B cell (primary cell): Measurements from ENCODE around the gene CTDSPL. TPM values are rescaled to one million over a fixed set of nuclear protein-coding genes. Genes with fewer than 3 reads are reported as not detected.
A peak's percentile ranks its signal among the peaks of the same experiment; 100 is the strongest.

Source experiments
- ATAC-seq: fragments of 200-7000 bp; cut with Tn5 transposase; one replicate; pipeline ENCODE4 v1.10.0; 2021; ENCODE audit warnings: low read depth, mild to moderate bottlenecking, moderate number of reproducible peaks, moderate library complexity
- CTCF ChIA-PET: fragments of 350-600 bp; sonication (Branson Sonifier 250); formaldehyde crosslinking; loops from one replicate; lab custom pipeline; 2021; ENCODE audit warnings: antibody characterized with exemption, inconsistent platforms; lab: Charles Lee
- POLR2A ChIA-PET: fragments of 350-600 bp; sonication (Branson Sonifier 250); formaldehyde crosslinking; loops from one replicate; lab custom pipeline; 2021; ENCODE audit warnings: antibody characterized with exemption; lab: Charles Lee
- DNase-seq: peaks from one replicate; pipeline ENCODE4 v3.0.0; 2013
- H2AFZ ChIP-seq: 2 replicates; pipeline ENCODE4 v1.6.1; 2012; ENCODE audit warnings: mild to moderate bottlenecking, low read depth, low read length; ENCODE audit not compliant: insufficient read depth, poor library complexity, severe bottlenecking
- H3K27ac ChIP-seq, 2 donors: 1 replicate in 1 of 2; 2 replicates in 1 of 2; pipeline ENCODE4 v1.5.1; 2012 to 2013; ENCODE audit warnings: low read length in 2 of 2, mild to moderate bottlenecking in 2 of 2, moderate library complexity in 1 of 2
- H3K27me3 ChIP-seq, 4 experiments: fragments of 200-600 bp in 1 of 4; sonication (generic) in 1 of 4; replicated peaks in 1 of 4; 1 replicate in 2 of 4; 2 replicates in 2 of 4; pipeline versions ENCODE4 v1.6.1 to v1.7.0; 2013 to 2016; ENCODE audit warnings: low read length in 3 of 4, mild to moderate bottlenecking in 2 of 4, mixed read lengths in 1 of 4, moderate library complexity in 1 of 4; ENCODE audit not compliant: insufficient read depth in 4 of 4, control insufficient read depth in 3 of 4; ENCODE audit errors: control extremely low read depth in 1 of 4
- H3K36me3 ChIP-seq, 2 experiments: replicated peaks in 1 of 2; 1 replicate in 1 of 2; 2 replicates in 1 of 2; pipeline versions ENCODE4 v1.6.1 to v1.7.1; 2013; ENCODE audit warnings: low read length in 1 of 2; ENCODE audit not compliant: insufficient read depth in 2 of 2, control insufficient read depth in 1 of 2; ENCODE audit errors: control extremely low read depth in 1 of 2, extremely low read depth in 1 of 2
- H3K4me1 ChIP-seq, 2 donors: fragments of 200-600 bp in 1 of 2; sonication (generic) in 1 of 2; 1 replicate in 1 of 2; 2 replicates in 1 of 2; pipeline versions ENCODE4 v1.5.1 to v1.6.1; 2013 to 2017; ENCODE audit warnings: low read length in 2 of 2; ENCODE audit not compliant: control insufficient read depth in 2 of 2, insufficient read depth in 2 of 2
- H3K4me2 ChIP-seq: replicated peaks from 2 replicates; pipeline ENCODE3; 2012; ENCODE audit warnings: mild to moderate bottlenecking, low read depth, low read length; ENCODE audit not compliant: poor library complexity, severe bottlenecking
- H3K4me3 ChIP-seq, 5 experiments: fragments of 200-600 bp in 1 of 5; sonication (generic) in 1 of 5; 1 replicate in 3 of 5; 2 replicates in 2 of 5; pipeline versions ENCODE4 v1.5.1 to v1.7.0; 2011 to 2016; ENCODE audit warnings: low read length in 4 of 5, mild to moderate bottlenecking in 4 of 5, low read depth in 2 of 5, control low read depth in 1 of 5, moderate library complexity in 1 of 5; ENCODE audit not compliant: insufficient read depth in 1 of 5; ENCODE audit errors: control extremely low read depth in 1 of 5, extremely low read depth in 1 of 5
- H3K79me2 ChIP-seq: fragments of 200-600 bp; sonication (generic); one replicate; pipeline ENCODE4 v1.6.0; 2016; ENCODE audit warnings: low read length; ENCODE audit not compliant: control insufficient read depth, insufficient read depth
- H3K9ac ChIP-seq: fragments of 200-600 bp; sonication (generic); 2 replicates; pipeline ENCODE4 v1.6.1; 2017; ENCODE audit warnings: mild to moderate bottlenecking, low read length, moderate library complexity
- H3K9me3 ChIP-seq, 3 donors: one replicate each; pipeline versions ENCODE4 v1.6.1 to v1.7.1; 2013; ENCODE audit warnings: low read length in 2 of 3; ENCODE audit not compliant: control insufficient read depth in 2 of 3, insufficient read depth in 1 of 3; ENCODE audit errors: control extremely low read depth in 1 of 3
- H4K20me1 ChIP-seq: 2 replicates; pipeline ENCODE4 v1.6.0; 2012; ENCODE audit warnings: mild to moderate bottlenecking, low read length; ENCODE audit not compliant: insufficient read depth, control insufficient read depth, poor library complexity, severe bottlenecking
- H3K27ac Mint-ChIP-seq: one replicate; pipeline ENCODE4 v1.8.0; 2021; ENCODE audit warnings: mixed read lengths
- H3K27me3 Mint-ChIP-seq: one replicate; pipeline ENCODE4 v1.8.0; 2021; ENCODE audit warnings: mixed read lengths
- H3K4me1 Mint-ChIP-seq: one replicate; pipeline ENCODE4 v1.8.0; 2021; ENCODE audit warnings: mixed read lengths
- H3K4me3 Mint-ChIP-seq: one replicate; pipeline ENCODE4 v1.8.0; 2021; ENCODE audit warnings: mixed read lengths
- H3K9me3 Mint-ChIP-seq: one replicate; pipeline ENCODE4 v1.8.0; 2022; ENCODE audit warnings: mixed read lengths; ENCODE audit not compliant: insufficient read depth
- EZH2 ChIP-seq: IDR thresholded peaks from 2 replicates; pipeline ENCODE4 v1.6.1; 2012; ENCODE audit warnings: borderline replicate concordance, low read depth, mild to moderate bottlenecking, moderate library complexity, low read length; ENCODE audit not compliant: insufficient read depth, poor library complexity, severe bottlenecking
- WGBS: methylation state at CpG from one replicate; pipeline ENCODE4 v1.1.5; 2013; ENCODE audit warnings: missing lambda C conversion rate; ENCODE audit not compliant: insufficient coverage; 5-methylcytosine and 5-hydroxymethylcytosine counted together
- intact Hi-C: fragments of 100-400 bp; cut with micrococcal nuclease; formaldehyde crosslinking; loops from one replicate; pipeline ENCODE4 v1.10.0; 2022
- polyA plus RNA-seq: library from polyadenylated mRNA; depleted of rRNA; stranded (reverse); fragments of >200 nt; gene quantifications from 2 replicates; pipeline ENCODE4 v1.2.3, GENCODE V29; 2012
- total RNA-seq, 2 donors: library from RNA; stranded (reverse); fragments of 120-200 nt in 1 of 2; gene quantifications; 1 replicate in 1 of 2; 2 replicates in 1 of 2; pipeline versions ENCODE4 v1.2.3 to v1.2.4, GENCODE V29; 2013 to 2022
- TF ChIP-seq, protein P1 (sequence below): fragments of 200-600 bp; IDR thresholded peaks from one replicate; pipeline ENCODE4 v1.8.0; 2022; ENCODE audit warnings: antibody characterized with exemption, mild to moderate bottlenecking

The CTDSPL gene
- total and polyA plus RNA-seq, 2 donors (not counting 1 experiment from before 2014, with no cell fraction given) = not detected

DNA sequence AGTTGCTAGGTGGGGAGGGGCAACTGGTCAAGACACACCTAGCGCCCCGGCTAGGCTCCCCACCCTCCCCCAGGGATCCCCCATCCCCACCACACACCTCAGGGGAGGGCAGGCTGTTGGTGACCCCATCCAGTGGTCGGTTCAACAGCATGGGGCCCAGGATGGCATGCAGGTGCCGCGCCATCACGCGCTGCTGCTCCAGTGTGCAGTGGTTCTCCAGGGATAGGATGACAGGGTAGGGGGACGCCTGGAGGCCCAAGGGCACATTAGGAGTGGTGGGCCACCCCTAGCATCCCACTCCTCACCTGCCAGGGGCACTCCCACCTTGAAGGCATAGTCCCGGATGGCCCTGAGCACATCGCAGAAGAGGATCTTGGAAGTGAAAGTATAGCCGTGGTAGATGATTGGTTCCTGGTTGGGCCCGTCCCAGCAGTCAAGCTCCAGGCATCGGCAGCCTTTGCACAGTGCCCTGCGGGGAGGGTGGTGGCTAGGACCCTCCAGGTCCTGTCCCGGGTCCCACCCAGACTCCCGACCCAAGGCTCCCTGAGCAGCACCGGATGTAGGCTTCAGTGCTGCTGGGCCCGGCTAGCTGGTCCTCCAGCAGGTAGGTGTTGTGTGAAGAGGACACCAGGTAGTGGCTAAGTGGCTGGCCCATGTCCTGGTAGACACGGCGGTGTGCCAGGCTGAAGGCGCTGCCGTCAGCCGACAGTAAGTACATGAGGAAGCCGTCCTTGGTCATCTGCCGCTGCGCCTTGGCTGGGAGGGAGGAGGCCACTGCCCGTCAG, 148.3 kb downstream of the CTDSPL start:
- intact Hi-C loops = no loop called here
- H3K27me3 ChIP-seq = no peaks in the 10 kb centered on the region
- no peak overlapping the region for H3K27ac Mint-ChIP-seq
- ATAC-seq (no peak), DNase-seq (no peak)
- H3K27me3 Mint-ChIP-seq = no peaks in the 10 kb centered on the region
- H3K9ac ChIP-seq = no peak overlapping the region
- H3K4me1 Mint-ChIP-seq = no peaks in the 10 kb centered on the region
- H3K9me3 Mint-ChIP-seq = peaks cover 1% of the 10 kb centered on the region
- no peak overlapping the region for H2AFZ ChIP-seq
- H3K79me2 ChIP-seq = no peaks in the 10 kb centered on the region
- H3K27ac ChIP-seq = no peak overlapping the region
- ChIA-PET CTCF (no interaction called here), POLR2A (no interaction called here)
- H3K4me1 ChIP-seq = no peaks in the 10 kb centered on the region
- TF ChIP-seq, protein P1, sequence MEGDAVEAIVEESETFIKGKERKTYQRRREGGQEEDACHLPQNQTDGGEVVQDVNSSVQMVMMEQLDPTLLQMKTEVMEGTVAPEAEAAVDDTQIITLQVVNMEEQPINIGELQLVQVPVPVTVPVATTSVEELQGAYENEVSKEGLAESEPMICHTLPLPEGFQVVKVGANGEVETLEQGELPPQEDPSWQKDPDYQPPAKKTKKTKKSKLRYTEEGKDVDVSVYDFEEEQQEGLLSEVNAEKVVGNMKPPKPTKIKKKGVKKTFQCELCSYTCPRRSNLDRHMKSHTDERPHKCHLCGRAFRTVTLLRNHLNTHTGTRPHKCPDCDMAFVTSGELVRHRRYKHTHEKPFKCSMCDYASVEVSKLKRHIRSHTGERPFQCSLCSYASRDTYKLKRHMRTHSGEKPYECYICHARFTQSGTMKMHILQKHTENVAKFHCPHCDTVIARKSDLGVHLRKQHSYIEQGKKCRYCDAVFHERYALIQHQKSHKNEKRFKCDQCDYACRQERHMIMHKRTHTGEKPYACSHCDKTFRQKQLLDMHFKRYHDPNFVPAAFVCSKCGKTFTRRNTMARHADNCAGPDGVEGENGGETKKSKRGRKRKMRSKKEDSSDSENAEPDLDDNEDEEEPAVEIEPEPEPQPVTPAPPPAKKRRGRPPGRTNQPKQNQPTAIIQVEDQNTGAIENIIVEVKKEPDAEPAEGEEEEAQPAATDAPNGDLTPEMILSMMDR = no peak
- TF ChIP-seq EZH2 = no peak
- H3K36me3 ChIP-seq = peaks cover 0 to 11% of the 10 kb centered on the region in 2 experiments
- 93% methylated on average over 23 of the region's 27 CpGs for WGBS
- no peaks in the 10 kb centered on the region for H4K20me1 ChIP-seq
- H3K9me3 ChIP-seq = no peaks in the 10 kb centered on the region
- no peak overlapping the region for H3K4me3 ChIP-seq
- H3K4me2 ChIP-seq = no peak overlapping the region
- H3K4me3 Mint-ChIP-seq = peak overlapping the region; percentile 34

DNA sequence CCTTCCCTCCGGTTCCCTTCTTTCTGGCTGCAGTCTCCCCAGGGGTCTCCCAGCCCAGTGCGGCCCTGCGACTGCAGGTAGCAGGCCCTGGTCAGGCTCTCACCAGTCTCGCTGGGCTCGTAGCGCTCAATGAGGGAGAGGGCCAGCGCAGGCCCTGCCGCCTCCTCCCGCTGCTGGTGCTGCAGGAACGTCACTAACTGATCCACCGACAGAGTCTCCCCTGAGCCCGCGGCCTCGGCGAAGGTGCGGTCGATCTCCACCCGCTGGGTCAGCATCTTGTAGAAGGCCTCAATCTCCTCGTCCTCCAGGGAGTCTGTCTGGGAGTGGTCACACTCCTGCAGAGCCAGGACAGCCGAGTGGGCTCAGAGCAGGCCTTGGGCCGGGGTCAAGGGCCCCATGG, 149.4 kb downstream of the CTDSPL start:
- POLR2A ChIA-PET = no interaction called here
- intact Hi-C loops = no loop called here
- Mint-ChIP-seq H3K4me3 (no peak overlapping the region), H3K27me3 (no peaks in the 10 kb centered on the region), H3K9me3 (peaks cover 3% of the 10 kb centered on the region), H3K4me1 (no peaks in the 10 kb centered on the region), H3K27ac (no peak overlapping the region)
- no peak overlapping the region for H3K9ac ChIP-seq
- H2AFZ ChIP-seq = no peak overlapping the region
- ATAC-seq (no peak), DNase-seq (no peak)
- H3K4me1 ChIP-seq = no peaks in the 10 kb centered on the region
- H3K4me2 ChIP-seq = no peak overlapping the region
- no peak for TF ChIP-seq EZH2
- TF ChIP-seq, protein P1 = no peak
- H3K27me3 ChIP-seq = no peaks in the 10 kb centered on the region
- peaks cover 0 to 9% of the 10 kb centered on the region in 2 experiments for H3K36me3 ChIP-seq
- CTCF ChIA-PET = interaction anchor here (1.0 kb wide), 1 partner anchor 7 kb away, joined by 3 read pairs; no protein-coding TSS in a partner anchor
- no peaks in the 10 kb centered on the region for H4K20me1 ChIP-seq
- no peak overlapping the region for H3K27ac ChIP-seq
- peaks cover 0 to 7% (median 0%) of the 10 kb centered on the region in 3 donors for H3K9me3 ChIP-seq
- no peak overlapping the region for H3K4me3 ChIP-seq
- 97% methylated on average over 21 of the region's 21 CpGs for WGBS
- H3K79me2 ChIP-seq = no peaks in the 10 kb centered on the region
